Measurements from ENCODE around the gene MIPOL1.

DNA sequence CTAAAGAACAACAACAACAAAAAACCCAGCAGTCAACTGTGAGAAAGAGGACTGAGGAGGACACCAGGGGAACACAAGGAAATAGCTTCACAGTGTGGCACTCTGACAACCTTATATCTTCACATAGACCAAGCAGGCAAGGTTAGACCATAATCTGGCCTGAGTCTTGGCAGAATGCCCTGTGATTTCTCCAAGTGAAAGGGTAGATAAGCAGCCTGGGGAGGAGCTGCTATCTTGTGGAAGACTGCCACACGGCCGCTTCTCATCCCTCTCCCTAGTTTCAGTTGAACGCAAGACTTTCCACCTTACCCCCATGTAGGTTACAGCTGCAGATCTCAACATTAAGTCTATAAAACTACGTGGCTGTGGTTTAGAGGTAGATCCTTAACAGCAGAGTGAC lies 29.0 kb upstream of the MIPOL1 start:
- TF ChIP-seq POLR2AphosphoS5 (IDR thresholded peaks at IDR 0.05; ENCODE audit: low read depth, low read length) (no peak), POLR2A (IDR thresholded peaks at IDR 0.05; ENCODE audit: low read depth, low read length) (no peak), TAF1 (IDR thresholded peaks at IDR 0.05; ENCODE audit: borderline replicate concordance, low read depth, low read length) (no peak)
